SU-DHL-6 (cell line): Measurements from ENCODE around the gene ARHGAP22.

Source experiments
- H2AFZ ChIP-seq: fragments of 200-600 bp; sonication (generic); 2 replicates; pipeline ENCODE4 v1.6.1; 2014; ENCODE audit warnings: low read depth, mild to moderate bottlenecking, moderate library complexity, mixed read lengths, antibody characterized with exemption, low read length; ENCODE audit not compliant: severe bottlenecking
- H3F3A ChIP-seq: fragments of 200-600 bp; shearing (Covaris generic); 2 replicates; pipeline ENCODE4 v1.6.0; 2016; ENCODE audit warnings: antibody characterized with exemption, mild to moderate bottlenecking; ENCODE audit not compliant: insufficient read depth
- H3K27ac ChIP-seq: fragments of 200-600 bp; sonication (generic); 2 replicates; pipeline ENCODE4 v1.5.1; 2016; ENCODE audit warnings: low read depth, mild to moderate bottlenecking, low read length, moderate library complexity, mixed read lengths
- H3K27me3 ChIP-seq: fragments of 200-600 bp; sonication (generic), shearing (Covaris generic); 2 replicates; pipeline ENCODE4 v1.6.0; 2014; ENCODE audit warnings: mild to moderate bottlenecking, low read length
- H3K36me3 ChIP-seq: fragments of 200-600 bp; sonication (generic); 2 replicates; pipeline ENCODE4 v1.6.1; 2014; ENCODE audit warnings: mild to moderate bottlenecking, low read length, mixed read lengths
- H3K4me2 ChIP-seq: fragments of 300-600, 200-600 bp; shearing (Covaris generic), sonication (generic); 2 replicates; pipeline ENCODE4 v1.6.0; 2014; ENCODE audit warnings: low read length, low read depth, mild to moderate bottlenecking; ENCODE audit not compliant: poor library complexity, severe bottlenecking
- H3K4me3 ChIP-seq: fragments of 200-600 bp; sonication (generic); 2 replicates; pipeline ENCODE4 v1.5.1; 2014; ENCODE audit warnings: antibody characterized with exemption, low read length, mild to moderate bottlenecking, mixed read lengths; ENCODE audit not compliant: insufficient read depth, poor library complexity, severe bottlenecking
- H3K79me2 ChIP-seq: fragments of 200-600 bp; sonication (generic); 2 replicates; pipeline ENCODE4 v1.6.1; 2014; ENCODE audit warnings: mild to moderate bottlenecking, low read length, moderate library complexity; ENCODE audit not compliant: insufficient read depth
- H3K9ac ChIP-seq: fragments of 200-600 bp; sonication (generic); 2 replicates; pipeline ENCODE4 v1.7.0; 2014; ENCODE audit warnings: mild to moderate bottlenecking, low read length
- H3K9me2 ChIP-seq: fragments of 200-600 bp; sonication (generic); replicated peaks from 2 replicates; pipeline ENCODE4 v1.6.1; 2014; ENCODE audit warnings: low read length; ENCODE audit not compliant: insufficient read depth
- H3K9me3 ChIP-seq: fragments of 200-600 bp; sonication (generic); 2 replicates; pipeline ENCODE4 v1.6.1; 2014; ENCODE audit warnings: low read length, mixed read lengths; ENCODE audit not compliant: insufficient read depth
- H4K20me1 ChIP-seq: fragments of 200-600 bp; sonication (generic); 2 replicates; pipeline ENCODE4 v1.6.1; 2014; ENCODE audit warnings: low read depth, mild to moderate bottlenecking, antibody characterized with exemption, low read length, moderate library complexity, mixed read lengths
- EZH2phosphoT487 ChIP-seq: fragments of 200-600 bp; sonication (generic), shearing (Covaris generic); conservative IDR thresholded peaks from 2 replicates; pipeline ENCODE4 v1.6.1; 2018; ENCODE audit warnings: mild to moderate bottlenecking, antibody characterized with exemption, low read length, moderate library complexity, mixed read lengths
- TF ChIP-seq, protein P1 (sequence below): fragments of 200-600 bp; sonication (generic); IDR thresholded peaks from one replicate; pipeline ENCODE4 v1.5.1; 2017; ENCODE audit warnings: antibody characterized with exemption, mild to moderate bottlenecking, low read length, moderate library complexity; ENCODE audit not compliant: insufficient read depth, poor library complexity, severe bottlenecking

Gene ARHGAP22

DNA sequence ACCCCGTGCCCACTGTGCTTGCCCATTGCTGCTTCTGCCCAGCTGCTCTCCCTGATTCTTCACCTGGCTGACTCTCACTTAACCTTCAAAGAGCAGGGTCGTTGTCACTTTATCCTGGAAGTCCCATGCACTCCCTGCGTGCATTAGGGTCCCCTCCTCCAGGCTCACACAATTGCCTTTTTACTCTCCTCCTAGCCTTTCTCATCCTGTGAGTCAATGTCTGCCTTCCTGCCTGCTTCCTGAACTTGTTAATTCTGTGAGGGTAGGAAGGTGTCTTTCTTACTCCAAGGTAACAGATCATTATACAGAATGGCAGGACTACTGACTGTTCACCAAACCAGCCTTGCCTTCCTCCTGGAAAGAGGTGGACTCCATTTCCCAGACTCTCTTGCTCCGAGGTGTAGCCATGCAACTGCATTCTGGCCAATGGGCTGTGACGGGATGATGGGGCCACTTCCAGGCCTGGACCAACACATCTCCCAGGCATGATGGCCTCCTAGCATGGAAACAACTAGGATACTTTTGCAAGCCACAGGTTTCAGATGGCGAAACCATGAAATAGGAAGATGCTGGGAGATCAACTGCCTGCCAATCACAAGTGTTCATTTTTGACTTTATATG, 54.7 kb downstream of the ARHGAP22 start:
- TF ChIP-seq, protein P1, sequence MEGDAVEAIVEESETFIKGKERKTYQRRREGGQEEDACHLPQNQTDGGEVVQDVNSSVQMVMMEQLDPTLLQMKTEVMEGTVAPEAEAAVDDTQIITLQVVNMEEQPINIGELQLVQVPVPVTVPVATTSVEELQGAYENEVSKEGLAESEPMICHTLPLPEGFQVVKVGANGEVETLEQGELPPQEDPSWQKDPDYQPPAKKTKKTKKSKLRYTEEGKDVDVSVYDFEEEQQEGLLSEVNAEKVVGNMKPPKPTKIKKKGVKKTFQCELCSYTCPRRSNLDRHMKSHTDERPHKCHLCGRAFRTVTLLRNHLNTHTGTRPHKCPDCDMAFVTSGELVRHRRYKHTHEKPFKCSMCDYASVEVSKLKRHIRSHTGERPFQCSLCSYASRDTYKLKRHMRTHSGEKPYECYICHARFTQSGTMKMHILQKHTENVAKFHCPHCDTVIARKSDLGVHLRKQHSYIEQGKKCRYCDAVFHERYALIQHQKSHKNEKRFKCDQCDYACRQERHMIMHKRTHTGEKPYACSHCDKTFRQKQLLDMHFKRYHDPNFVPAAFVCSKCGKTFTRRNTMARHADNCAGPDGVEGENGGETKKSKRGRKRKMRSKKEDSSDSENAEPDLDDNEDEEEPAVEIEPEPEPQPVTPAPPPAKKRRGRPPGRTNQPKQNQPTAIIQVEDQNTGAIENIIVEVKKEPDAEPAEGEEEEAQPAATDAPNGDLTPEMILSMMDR: no peak
- no peak for TF ChIP-seq EZH2phosphoT487
- no peak overlapping the region for H2AFZ ChIP-seq

DNA sequence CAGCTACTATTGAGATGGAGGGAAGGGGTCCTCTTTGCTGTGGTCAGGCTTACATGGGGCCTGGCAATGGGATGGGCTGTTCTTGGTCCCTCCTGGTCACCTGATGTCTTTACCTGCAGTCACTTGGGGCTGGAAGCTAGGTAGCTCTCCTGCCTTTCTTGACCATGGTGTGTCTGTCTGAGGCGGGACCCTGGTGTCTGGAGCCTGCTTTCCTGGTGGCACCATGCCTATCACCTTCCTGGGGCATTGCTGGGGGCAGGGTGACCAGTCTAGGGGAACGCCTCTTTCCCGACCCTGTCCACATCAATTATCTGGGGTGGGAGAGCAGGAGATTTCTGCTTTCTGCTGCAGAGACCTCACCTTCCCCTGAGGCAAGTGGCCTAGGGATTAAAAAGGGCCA, 55.6 kb downstream of the ARHGAP22 start:
- H3K27me3 ChIP-seq: no peaks in the 10 kb centered on the region
- no peaks in the 10 kb centered on the region for H3K9me3 ChIP-seq
- TF ChIP-seq EZH2phosphoT487: no peak
- TF ChIP-seq, protein P1: no peak
- no peaks in the 10 kb centered on the region for H3K36me3 ChIP-seq
- no peaks in the 10 kb centered on the region for H4K20me1 ChIP-seq
- no peaks in the 10 kb centered on the region for H3K79me2 ChIP-seq
- no peak overlapping the region for H2AFZ ChIP-seq
- H3K9ac ChIP-seq: no peak overlapping the region
- no peak overlapping the region for H3K4me2 ChIP-seq
- H3K27ac ChIP-seq: no peak overlapping the region
- no peak overlapping the region for H3K4me3 ChIP-seq
- no peaks in the 10 kb centered on the region for H3K9me2 ChIP-seq
- H3F3A ChIP-seq: no peaks in the 10 kb centered on the region

More for the DNA sequence above, 54.7 kb downstream of the ARHGAP22 start:
- H3K4me3 ChIP-seq: no peak overlapping the region
- H4K20me1 ChIP-seq: no peaks in the 10 kb centered on the region
- H3K4me2 ChIP-seq: no peak overlapping the region
- no peaks in the 10 kb centered on the region for H3K36me3 ChIP-seq
- H3K9ac ChIP-seq: no peak overlapping the region
- H3K79me2 ChIP-seq: no peaks in the 10 kb centered on the region
- H3K9me3 ChIP-seq: no peaks in the 10 kb centered on the region
- H3F3A ChIP-seq: no peaks in the 10 kb centered on the region
- no peaks in the 10 kb centered on the region for H3K9me2 ChIP-seq
- no peaks in the 10 kb centered on the region for H3K27me3 ChIP-seq
- no peak overlapping the region for H3K27ac ChIP-seq

DNA sequence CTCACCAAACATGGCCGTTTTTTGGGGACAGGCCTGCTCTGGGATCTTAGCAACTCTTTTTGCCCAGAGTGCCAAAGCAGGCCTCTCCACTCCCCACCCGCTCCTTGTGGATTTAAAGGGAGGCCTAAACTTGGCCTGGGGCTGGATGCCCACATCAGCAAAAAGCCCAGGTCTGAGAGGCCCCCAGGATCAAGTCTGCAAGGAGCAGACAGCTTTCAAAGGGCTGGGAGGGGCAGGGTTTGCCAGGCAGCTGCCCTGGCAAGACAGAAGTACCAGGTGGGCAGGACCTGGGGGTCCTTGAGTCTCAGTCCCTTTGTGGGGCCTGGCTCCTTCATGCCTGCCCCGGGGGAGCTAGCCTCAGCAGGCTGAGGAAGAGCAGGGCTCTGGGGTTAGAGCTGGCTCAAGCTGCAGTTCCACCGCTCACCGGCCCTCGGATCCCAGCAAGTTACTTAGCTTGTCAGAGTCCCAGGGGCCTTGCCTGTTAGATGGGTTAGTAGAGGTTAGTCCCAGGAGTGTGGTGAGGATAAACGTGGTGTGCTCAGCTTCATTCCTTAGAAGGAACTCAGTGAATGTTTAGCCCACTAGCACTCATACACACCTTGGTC, 56.2 kb downstream of the ARHGAP22 start:
- Histone ChIP-seq H3F3A (no peaks in the 10 kb centered on the region), H3K4me3 (no peak overlapping the region), H3K9me2 (no peaks in the 10 kb centered on the region), H3K4me2 (no peak overlapping the region), H3K36me3 (no peaks in the 10 kb centered on the region), H3K9me3 (no peaks in the 10 kb centered on the region), H3K79me2 (no peaks in the 10 kb centered on the region), H3K27me3 (no peaks in the 10 kb centered on the region), H3K27ac (no peak overlapping the region), H2AFZ (no peak overlapping the region), H3K9ac (no peak overlapping the region), H4K20me1 (no peaks in the 10 kb centered on the region)
- no peak for TF ChIP-seq EZH2phosphoT487

DNA sequence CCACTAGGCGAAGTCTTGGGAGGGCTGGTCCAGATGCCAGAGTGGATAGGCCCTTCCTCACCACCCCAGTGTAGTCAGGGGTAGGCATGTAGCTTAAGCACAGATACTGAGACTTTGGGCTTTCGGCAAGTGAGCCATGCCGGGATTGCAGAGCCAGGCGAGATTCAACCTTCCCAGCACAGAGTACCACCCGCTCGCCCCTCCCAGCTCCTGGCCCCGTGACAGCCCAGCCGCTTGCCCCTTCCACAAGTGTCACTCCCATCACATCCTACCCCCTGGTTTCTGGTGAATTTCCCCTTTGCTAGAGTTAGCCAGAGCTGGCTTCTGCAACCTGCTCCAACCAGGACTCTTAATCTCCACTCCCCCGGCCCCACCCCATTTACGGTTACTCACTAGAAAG, 56.9 kb downstream of the ARHGAP22 start:
- H3K36me3 ChIP-seq: no peaks in the 10 kb centered on the region
- H3K27ac ChIP-seq: no peak overlapping the region
- H3K9me3 ChIP-seq: no peaks in the 10 kb centered on the region
- H3K4me2 ChIP-seq: no peak overlapping the region
- TF ChIP-seq EZH2phosphoT487: no peak
- TF ChIP-seq, protein P1: no peak
- no peaks in the 10 kb centered on the region for H3K79me2 ChIP-seq
- H3K27me3 ChIP-seq: no peaks in the 10 kb centered on the region
- no peaks in the 10 kb centered on the region for H3K9me2 ChIP-seq
- H3K4me3 ChIP-seq: no peak overlapping the region
- H4K20me1 ChIP-seq: no peaks in the 10 kb centered on the region
- H3F3A ChIP-seq: no peaks in the 10 kb centered on the region
- H3K9ac ChIP-seq: no peak overlapping the region
- H2AFZ ChIP-seq: no peak overlapping the region
